NCI-H146 (cell line): Measurements from ENCODE around the gene ACE.

Experiments used
- DNase-seq: peaks from one replicate; lab custom pipeline; 2025; lab: John Stamatoyannopoulos, UW

Gene ACE

DNA sequence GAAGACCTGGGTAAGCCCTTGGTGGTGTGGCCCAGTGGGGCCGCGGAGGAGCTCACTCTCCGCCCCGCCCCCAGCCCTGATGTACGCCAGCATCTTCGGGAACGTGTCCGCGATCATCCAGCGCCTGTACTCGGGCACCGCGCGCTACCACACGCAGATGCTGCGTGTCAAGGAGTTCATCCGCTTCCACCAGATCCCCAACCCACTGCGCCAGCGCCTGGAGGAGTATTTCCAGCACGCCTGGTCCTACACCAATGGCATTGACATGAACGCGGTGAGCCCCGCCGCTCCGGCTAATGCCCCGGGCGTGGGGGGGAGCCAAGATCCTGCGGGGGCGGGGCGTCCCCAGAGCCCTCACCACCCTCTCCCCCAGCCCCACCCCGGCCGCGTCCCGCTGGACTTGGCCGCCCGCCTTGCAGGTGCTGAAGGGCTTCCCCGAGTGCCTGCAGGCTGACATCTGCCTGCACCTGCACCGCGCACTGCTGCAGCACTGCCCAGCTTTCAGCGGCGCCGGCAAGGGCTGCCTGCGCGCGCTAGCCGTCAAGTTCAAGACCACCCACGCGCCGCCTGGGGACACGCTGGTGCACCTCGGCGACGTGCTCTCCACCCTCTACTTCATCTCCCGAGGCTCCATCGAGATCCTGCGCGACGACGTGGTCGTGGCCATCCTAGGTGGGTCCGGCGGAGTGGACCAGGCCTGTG lies 61.3 kb downstream of the ACE start:
- peak; percentile 79 for DNase-seq

DNA sequence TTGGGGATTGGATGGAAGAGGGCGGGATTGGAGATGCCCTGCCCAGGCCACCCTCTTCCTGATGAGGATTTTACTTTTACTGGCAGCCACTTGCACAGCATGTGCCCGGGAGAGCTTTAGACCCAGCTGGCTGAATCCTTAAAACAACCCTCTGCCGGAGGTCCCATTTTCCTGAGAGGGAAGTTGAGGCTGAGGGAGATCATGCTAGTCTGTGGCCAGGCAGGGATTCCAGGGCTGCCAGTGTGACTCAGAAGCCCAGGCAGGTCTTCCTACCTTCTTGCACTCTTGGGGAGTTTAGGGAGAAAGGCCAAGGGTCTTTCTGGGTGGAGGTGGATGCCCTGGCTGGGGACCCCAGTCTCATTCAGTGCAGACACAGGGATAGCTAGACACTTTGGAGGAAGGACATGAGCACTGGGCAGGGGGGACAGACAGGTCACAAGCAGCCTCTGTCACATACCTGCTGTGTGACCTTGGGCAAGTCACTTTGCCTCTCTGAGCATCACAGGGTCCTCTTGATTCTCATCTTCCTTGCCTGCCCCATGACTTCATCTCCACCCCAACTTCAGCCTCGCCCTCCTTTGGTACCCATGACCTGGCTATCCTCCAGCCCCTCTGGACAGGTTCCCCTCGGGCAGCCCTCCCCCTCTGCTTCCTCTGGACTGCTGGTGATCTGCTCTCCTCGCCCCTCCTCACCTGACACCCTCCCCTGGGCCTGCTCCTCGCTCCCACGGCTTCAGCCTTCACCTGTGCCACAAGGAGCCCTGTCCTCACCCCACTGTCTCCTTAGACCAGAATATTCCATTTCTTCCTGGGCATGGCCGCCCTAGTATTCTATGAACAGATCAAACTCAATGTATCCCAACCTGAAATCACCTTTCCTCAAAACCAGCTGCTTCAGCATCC lies 62.1 kb downstream of the ACE start:
- DNase-seq = no peak

DNA sequence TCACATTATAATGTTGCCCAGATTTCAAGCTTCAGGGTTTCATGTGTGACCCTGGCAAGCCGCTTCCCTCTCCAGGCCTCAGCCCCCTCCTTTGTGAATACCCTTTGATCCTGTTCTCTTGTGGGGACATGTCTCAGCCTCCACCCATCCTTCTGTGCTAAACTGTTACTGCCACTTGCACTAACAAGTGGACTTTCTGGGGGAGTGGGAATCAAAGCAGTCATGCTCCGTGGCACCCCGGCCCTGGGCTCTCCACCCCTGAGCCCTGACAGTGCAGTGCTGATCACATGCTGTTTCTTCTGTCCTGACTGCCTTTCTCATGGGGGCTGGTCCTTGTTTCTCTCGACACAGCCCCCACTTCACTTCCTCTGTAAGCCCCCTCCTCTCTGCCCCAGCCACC lies 63.7 kb downstream of the ACE start:
- no peak for DNase-seq

DNA sequence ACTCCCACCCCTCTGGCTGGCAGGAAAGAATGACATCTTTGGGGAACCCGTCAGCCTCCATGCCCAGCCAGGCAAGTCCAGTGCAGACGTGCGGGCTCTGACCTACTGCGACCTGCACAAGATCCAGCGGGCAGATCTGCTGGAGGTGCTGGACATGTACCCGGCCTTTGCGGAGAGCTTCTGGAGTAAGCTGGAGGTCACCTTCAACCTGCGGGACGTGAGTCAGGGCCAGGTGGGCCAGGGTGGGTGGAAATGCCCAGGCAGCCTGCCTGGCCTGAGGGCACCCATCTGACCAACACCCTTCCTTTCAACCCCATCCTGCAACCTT lies 65.3 kb downstream of the ACE start:
- DNase-seq = no peak

DNA sequence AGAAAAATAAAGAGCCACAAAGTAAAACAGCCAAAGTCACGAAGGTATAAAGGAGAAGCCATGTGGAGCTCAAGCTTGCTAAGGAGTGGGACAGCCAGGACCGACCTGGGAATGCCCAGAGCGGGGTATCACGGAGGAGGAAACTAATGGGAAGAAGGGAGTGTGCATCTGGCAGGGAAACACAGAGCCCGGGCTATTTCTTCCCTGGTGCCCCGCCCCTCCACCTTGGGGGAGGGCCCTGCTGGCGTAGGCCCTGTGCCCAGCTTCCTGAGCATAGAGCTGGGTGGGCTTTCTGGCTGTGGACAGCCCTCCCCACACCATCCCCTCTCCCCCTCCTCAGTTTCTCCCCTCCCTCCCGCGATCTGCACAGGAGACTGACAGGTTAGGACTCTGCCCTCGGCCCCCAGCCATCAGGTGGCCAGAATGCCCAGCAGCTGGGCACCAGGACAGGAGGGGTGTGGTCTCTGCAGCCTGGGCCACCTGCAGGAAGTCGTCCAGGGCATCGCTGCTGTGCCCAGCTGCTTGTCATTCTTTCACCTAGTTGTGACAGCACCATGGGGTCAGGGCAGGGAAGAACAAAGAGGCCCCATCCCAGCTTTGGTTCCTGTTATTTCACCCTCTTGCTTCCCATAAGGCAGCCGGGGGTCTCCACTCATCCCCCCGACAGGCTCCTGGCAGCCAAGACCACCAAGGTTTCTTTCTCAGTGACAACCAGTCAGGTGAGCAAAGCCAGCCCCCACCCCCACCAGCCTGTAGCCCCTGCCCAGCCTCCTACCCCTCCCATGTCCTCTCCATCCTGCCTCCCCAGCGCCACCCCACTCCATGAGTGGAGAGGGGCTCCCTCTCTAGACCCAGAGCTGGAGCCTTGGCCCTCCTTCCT lies 66.3 kb downstream of the ACE start:
- peak; percentile 60 for DNase-seq

DNA sequence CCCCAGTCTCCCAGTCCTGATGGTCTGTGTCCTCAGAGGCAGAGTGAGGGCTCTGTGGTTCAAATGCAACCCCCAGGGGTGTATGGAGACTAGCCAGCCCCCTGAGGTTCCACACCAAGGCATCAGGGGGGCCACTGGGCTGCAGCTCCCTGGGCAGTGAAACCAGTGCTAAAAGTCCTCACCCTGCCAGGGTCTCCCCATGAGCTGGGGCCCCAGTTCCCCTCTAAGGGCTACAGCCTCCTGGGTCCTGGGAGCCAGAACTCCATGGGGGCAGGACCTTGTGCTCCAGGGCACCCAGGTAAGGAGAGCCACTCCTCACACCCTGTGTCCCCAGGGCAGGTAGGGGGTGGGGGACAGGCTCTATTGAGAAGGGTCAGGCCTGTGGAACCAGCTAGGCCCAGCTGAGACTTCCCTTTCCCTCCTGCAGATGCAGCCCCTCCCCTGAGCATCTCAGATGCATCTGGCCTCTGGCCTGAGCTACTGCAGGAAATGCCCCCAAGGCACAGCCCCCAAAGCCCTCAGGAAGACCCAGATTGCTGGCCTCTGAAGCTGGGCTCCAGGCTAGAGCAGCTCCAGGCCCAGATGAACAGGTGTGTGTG lies 67.1 kb downstream of the ACE start:
- DNase-seq = no peak

DNA sequence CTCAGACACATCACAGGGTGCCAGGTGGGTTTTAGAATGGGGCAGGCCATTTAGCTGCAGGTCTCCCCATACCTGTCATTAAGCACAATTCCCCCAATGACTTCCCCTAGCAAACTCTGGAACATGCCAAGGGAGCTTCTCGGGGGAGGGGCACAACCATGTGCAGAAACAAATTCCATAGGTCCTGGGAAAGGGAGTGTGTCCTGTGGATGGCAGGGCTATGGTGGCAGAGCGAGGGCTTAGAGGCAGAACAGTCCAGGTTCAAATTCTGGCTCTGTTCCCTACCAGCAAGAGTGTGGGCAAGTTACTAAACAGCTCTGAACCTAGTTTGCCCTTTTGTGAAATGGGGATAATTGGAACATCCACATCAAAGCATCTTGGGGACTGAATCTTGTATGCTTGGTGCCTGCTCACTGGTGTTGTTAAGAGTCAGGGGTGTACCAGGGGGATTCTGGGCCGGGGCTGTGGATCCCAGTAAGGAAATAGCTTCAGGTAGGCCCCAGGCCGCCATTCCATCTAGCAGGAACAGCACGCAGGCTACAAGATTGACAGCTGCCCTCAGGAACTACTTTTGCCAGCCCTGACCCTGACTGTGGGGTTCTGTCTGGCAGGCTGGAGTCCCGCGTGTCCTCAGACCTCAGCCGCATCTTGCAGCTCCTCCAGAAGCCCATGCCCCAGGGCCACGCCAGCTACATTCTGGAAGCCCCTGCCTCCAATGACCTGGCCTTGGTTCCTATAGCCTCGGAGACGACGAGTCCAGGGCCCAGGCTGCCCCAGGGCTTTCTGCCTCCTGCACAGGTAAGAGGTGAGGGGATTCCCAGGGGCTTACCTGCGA lies 67.8 kb downstream of the ACE start:
- DNase-seq = no peak

DNA sequence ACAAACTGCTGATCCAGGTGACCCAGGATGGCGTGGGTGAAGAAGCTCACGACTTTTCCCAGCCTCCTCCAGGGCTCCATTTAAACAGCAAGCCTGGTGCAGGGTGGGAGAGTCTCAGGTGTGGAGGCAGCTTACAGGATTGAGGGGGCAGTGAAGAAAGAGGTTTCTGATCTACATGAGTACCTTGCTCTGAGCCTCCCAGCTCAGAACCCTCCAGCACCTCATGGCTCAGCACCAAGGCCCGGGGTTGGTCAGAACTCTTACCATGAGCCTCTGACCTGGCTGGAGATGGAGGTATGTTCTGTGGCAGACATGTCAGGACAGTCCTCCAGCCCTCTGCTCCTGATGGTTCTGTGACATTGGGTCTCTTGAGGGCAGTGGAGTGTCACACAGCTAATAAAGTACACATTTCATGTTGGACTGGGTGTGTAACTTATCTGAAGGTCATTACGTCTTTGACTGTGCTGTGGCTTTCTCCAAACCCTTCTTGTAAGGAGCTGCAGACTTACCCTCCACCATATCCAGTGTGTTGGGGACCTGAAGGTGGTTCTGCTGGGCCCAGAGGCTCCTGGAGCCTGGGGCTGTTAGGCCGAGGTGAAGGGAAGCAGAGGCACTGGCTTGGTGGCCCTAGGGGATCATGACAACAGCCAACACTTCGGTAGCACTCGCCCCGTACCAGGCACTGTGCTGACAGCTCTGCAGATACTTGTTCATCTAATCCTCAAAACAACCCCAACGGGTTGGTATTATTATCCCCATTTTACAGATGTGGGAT lies 69.6 kb downstream of the ACE start:
- no peak for DNase-seq

DNA sequence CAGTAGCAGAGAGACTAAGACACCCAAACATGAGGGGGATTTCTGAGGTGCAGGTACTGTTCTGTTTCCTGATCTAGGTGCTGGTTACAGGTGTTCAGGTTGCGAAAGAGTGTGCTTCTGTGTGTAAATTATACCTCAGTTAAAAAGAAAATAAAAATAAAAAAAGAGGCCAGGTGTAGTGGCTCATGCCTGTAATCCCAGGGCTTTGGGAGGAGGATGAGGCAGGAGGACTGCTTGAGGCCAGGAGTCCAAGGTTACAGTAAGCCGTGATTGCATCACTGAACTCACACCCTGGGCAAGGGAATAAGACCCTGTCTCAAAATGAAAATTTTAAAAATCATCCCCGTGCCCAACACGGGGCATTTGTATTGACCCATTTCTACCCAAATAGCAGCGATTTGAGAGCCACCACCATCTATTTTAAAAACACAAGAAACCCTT lies 70.2 kb downstream of the ACE start:
- no peak for DNase-seq
